ENCODE results near the gene GALNS. TPM values are rescaled to one million over a fixed set of nuclear protein-coding genes. Genes with fewer than 3 reads are reported as not detected.
"Not testable (repeated sequence)": the region's sequence is repeated elsewhere in the genome, so short reads cannot be mapped to it uniquely, and the experiment has no call there.

Gene GALNS
- total and polyA plus RNA-seq, 4 donors = 6.8 to 20.6 (median 10.8) TPM

- TF ChIP-seq HNF4A (conservative IDR thresholded peaks at IDR 0.05) = no peak
Observed at GRCh38 chr16:88774544-88775393, 82.0 kb downstream of the GALNS start (continued).

DNA sequence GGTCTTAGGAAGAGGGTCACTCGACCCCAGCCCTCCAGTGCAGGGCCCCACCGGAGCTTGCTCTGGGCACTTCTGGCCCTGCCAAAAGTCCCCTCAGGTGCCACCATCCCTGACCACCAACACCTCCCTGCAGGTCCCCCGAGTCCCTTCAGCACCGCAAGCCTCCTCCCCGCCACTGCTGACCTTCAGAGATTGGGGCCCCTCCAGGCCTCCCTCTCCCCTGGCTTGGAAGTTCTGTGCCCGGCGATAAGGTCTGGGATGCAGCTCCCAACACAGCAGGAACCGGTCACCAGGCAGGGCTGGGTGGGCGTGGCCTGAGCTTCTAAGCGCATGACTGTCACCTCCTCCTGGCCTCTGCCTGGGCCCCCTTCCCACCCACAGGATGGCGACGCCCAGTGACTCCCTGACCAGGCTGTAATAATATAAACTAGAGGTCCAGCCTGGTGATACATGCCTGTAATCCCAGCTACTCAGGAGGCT, 82.9 kb downstream of the GALNS start:
- H3K27me3 ChIP-seq (ENCODE audit: control insufficient read depth in 4 of 4, insufficient read depth in 4 of 4, low read length in 3 of 4) = no peaks in the 10 kb centered on the region
- no peak overlapping the region for H3K27ac ChIP-seq (ENCODE audit: low read depth in 1 of 2, low read length in 2 of 2)
- 72% methylated on average over 12 of the region's 12 CpGs for WGBS
- peak; percentile 92 for DNase-seq (ENCODE audit: low spot score)
- H3K9me3 ChIP-seq (ENCODE audit: control insufficient read depth in 4 of 4, low read length in 3 of 4) = no peaks in the 10 kb centered on the region
- H3K9ac ChIP-seq (ENCODE audit: low read depth in 1 of 2, low read length in 2 of 2) = no peak overlapping the region
- no peak overlapping the region for H3K4me3 ChIP-seq (ENCODE audit: low read depth in 1 of 3, low read length in 3 of 3)
- H3K4me1 ChIP-seq (ENCODE audit: control insufficient read depth in 4 of 4, insufficient read depth in 4 of 4, low read length in 3 of 4) = peaks cover 3 to 30% (median 10%) of the 10 kb centered on the region in 4 donors
- H3K36me3 ChIP-seq (ENCODE audit: control insufficient read depth in 4 of 4, insufficient read depth in 3 of 4, low read depth in 1 of 4, low read length in 3 of 4) = no peaks in the 10 kb centered on the region
- TF ChIP-seq, protein P1, sequence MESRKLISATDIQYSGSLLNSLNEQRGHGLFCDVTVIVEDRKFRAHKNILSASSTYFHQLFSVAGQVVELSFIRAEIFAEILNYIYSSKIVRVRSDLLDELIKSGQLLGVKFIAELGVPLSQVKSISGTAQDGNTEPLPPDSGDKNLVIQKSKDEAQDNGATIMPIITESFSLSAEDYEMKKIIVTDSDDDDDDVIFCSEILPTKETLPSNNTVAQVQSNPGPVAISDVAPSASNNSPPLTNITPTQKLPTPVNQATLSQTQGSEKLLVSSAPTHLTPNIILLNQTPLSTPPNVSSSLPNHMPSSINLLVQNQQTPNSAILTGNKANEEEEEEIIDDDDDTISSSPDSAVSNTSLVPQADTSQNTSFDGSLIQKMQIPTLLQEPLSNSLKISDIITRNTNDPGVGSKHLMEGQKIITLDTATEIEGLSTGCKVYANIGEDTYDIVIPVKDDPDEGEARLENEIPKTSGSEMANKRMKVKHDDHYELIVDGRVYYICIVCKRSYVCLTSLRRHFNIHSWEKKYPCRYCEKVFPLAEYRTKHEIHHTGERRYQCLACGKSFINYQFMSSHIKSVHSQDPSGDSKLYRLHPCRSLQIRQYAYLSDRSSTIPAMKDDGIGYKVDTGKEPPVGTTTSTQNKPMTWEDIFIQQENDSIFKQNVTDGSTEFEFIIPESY (IDR thresholded peaks at IDR 0.05) = no peak
- TF ChIP-seq YY1 (IDR thresholded peaks at IDR 0.05) = no peak
- no peak for TF ChIP-seq NR2F2 (IDR thresholded peaks at IDR 0.05)
- TF ChIP-seq HNF4A (conservative IDR thresholded peaks at IDR 0.05) = no peak
- TF ChIP-seq FOXA1 (IDR thresholded peaks at IDR 0.05) = no peak
- no peak for TF ChIP-seq EGR1 (IDR thresholded peaks at IDR 0.05; ENCODE audit: low read depth in 2 of 2)
- no peak for TF ChIP-seq TAF1 (conservative IDR thresholded peaks at IDR 0.05)
- no peak for TF ChIP-seq SP1 (IDR thresholded peaks at IDR 0.05)
- no peak for TF ChIP-seq MAX (IDR thresholded peaks at IDR 0.05)
- no peak for TF ChIP-seq CTCF (IDR thresholded peaks at IDR 0.05; ENCODE audit: low read depth, low read length, missing input control)
- no peak for TF ChIP-seq JUND (IDR thresholded peaks at IDR 0.05)
- no peak for TF ChIP-seq HNF4G (IDR thresholded peaks at IDR 0.05)

- Histone ChIP-seq H3K36me3 (ENCODE audit: control insufficient read depth in 4 of 4, insufficient read depth in 3 of 4, low read depth in 1 of 4, low read length in 3 of 4) (no peaks in the 10 kb centered on the region), H3K4me3 (ENCODE audit: low read depth in 1 of 3, low read length in 3 of 3) (no peak overlapping the region), H3K27me3 (ENCODE audit: control insufficient read depth in 4 of 4, insufficient read depth in 4 of 4, low read length in 3 of 4) (no peaks in the 10 kb centered on the region), H3K9ac (ENCODE audit: low read depth in 1 of 2, low read length in 2 of 2) (no peak overlapping the region), H3K9me3 (ENCODE audit: control insufficient read depth in 4 of 4, low read length in 3 of 4) (no peaks in the 10 kb centered on the region), H3K4me1 (ENCODE audit: control insufficient read depth in 4 of 4, insufficient read depth in 4 of 4, low read length in 3 of 4) (peaks cover 9 to 37% (median 16%) of the 10 kb centered on the region in 4 donors), H3K27ac (ENCODE audit: low read depth in 1 of 2, low read length in 2 of 2) (peak overlapping the region in 1 of 2 donors; percentile 42)
- DNase-seq (ENCODE audit: low spot score) = no peak
- TF ChIP-seq JUND (IDR thresholded peaks at IDR 0.05) (no peak), FOXA2 (IDR thresholded peaks at IDR 0.05) (no peak), MAX (IDR thresholded peaks at IDR 0.05) (no peak), CTCF (IDR thresholded peaks at IDR 0.05; ENCODE audit: low read depth, low read length, missing input control) (no peak)
- TF ChIP-seq, protein P2, sequence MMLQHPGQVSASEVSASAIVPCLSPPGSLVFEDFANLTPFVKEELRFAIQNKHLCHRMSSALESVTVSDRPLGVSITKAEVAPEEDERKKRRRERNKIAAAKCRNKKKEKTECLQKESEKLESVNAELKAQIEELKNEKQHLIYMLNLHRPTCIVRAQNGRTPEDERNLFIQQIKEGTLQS (IDR thresholded peaks at IDR 0.05) = no peak
- WGBS = 75% methylated on average over 29 of the region's 29 CpGs
Observed at GRCh38 chr16:88772871-88773811, 83.6 kb downstream of the GALNS start.

- not testable (repeated sequence) for H3K27me3 ChIP-seq (ENCODE audit: control insufficient read depth in 4 of 4, insufficient read depth in 4 of 4, low read length in 3 of 4); H3K9me3 ChIP-seq (ENCODE audit: control insufficient read depth in 4 of 4, low read length in 3 of 4); H3K4me3 ChIP-seq (ENCODE audit: low read depth in 1 of 3, low read length in 3 of 3); DNase-seq (ENCODE audit: low spot score); H3K36me3 ChIP-seq (ENCODE audit: control insufficient read depth in 4 of 4, insufficient read depth in 3 of 4, low read depth in 1 of 4, low read length in 3 of 4); H3K27ac ChIP-seq (ENCODE audit: low read depth in 1 of 2, low read length in 2 of 2); H3K9ac ChIP-seq (ENCODE audit: low read depth in 1 of 2, low read length in 2 of 2)
- peaks cover 13 to 46% (median 23%) of the 10 kb centered on the region in 4 donors for H3K4me1 ChIP-seq (ENCODE audit: control insufficient read depth in 4 of 4, insufficient read depth in 4 of 4, low read length in 3 of 4)
- 95% methylated on average over 18 of the region's 23 CpGs for WGBS
Observed at GRCh38 chr16:88771781-88772180, 85.0 kb downstream of the GALNS start.
